ENCODE data around the gene HEXD.
"Not testable (repeated sequence)": the region's sequence is repeated elsewhere in the genome, so short reads cannot be mapped to it uniquely, and the experiment has no call there.

DNA sequence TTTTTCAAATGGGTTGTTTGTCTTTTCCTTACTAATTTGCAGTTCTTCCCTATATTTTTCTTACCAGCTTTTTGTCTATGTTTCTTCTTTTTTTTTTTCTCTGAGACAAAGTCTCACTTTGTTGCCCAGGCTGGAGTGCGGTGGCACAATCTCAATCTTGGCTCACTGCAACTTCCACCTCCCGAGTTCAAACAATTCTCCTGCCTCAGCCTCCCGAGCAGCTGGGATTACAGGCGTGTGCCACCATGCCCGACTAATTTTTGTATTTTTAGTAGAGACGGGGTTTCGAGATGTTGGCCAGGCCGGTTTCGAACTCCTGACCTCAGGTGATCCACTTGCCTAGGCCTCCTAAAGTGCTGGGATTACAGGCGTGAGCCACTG, 45.1 kb upstream of the HEXD start:
- TF ChIP-seq, protein P1, sequence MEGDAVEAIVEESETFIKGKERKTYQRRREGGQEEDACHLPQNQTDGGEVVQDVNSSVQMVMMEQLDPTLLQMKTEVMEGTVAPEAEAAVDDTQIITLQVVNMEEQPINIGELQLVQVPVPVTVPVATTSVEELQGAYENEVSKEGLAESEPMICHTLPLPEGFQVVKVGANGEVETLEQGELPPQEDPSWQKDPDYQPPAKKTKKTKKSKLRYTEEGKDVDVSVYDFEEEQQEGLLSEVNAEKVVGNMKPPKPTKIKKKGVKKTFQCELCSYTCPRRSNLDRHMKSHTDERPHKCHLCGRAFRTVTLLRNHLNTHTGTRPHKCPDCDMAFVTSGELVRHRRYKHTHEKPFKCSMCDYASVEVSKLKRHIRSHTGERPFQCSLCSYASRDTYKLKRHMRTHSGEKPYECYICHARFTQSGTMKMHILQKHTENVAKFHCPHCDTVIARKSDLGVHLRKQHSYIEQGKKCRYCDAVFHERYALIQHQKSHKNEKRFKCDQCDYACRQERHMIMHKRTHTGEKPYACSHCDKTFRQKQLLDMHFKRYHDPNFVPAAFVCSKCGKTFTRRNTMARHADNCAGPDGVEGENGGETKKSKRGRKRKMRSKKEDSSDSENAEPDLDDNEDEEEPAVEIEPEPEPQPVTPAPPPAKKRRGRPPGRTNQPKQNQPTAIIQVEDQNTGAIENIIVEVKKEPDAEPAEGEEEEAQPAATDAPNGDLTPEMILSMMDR (IDR thresholded peaks at IDR 0.05): not testable (repeated sequence)
- TF ChIP-seq POLR2A (IDR thresholded peaks at IDR 0.05): not testable (repeated sequence)
